Measurements from ENCODE around the gene C9orf152.
"Not testable (repeated sequence)": the region's sequence is repeated elsewhere in the genome, so short reads cannot be mapped to it uniquely, and the experiment has no call there.

C9orf152 gene

GRCh38 chr9:110214586-110215355 is 6.8 kb upstream of the C9orf152 start:
- no peak overlapping the region for H3K4me3 ChIP-seq (ENCODE audit: low read length)
- DNase-seq (ENCODE audit: low read depth): no peak
- TF ChIP-seq, protein P1, sequence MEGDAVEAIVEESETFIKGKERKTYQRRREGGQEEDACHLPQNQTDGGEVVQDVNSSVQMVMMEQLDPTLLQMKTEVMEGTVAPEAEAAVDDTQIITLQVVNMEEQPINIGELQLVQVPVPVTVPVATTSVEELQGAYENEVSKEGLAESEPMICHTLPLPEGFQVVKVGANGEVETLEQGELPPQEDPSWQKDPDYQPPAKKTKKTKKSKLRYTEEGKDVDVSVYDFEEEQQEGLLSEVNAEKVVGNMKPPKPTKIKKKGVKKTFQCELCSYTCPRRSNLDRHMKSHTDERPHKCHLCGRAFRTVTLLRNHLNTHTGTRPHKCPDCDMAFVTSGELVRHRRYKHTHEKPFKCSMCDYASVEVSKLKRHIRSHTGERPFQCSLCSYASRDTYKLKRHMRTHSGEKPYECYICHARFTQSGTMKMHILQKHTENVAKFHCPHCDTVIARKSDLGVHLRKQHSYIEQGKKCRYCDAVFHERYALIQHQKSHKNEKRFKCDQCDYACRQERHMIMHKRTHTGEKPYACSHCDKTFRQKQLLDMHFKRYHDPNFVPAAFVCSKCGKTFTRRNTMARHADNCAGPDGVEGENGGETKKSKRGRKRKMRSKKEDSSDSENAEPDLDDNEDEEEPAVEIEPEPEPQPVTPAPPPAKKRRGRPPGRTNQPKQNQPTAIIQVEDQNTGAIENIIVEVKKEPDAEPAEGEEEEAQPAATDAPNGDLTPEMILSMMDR (IDR thresholded peaks at IDR 0.05; ENCODE audit: insufficient read depth, low read depth, low read length, missing control alignments): no peak

DNA sequence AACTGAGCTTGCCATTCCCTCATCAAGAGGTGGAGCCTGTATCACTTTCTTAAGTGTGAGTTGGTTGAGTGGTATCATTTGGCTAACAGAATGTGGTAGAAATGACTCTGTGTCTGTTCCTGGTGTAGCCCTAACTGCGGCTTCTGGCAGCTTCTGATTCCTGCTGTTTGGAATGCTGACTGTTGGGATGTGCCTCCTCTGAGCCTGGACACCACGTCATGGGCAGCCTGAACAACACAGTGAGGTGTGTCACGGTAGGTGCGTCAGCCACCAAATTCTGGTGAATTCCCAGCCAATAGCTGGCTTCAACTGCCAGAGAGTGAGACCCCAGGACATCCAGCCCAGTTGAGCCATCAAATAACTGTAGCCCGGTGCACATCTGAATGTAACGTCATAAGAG is 6.1 kb upstream of the C9orf152 start:
- DNase-seq (ENCODE audit: low read depth): peak; percentile 49
- TF ChIP-seq, protein P1 (IDR thresholded peaks at IDR 0.05; ENCODE audit: insufficient read depth, low read depth, low read length, missing control alignments): no peak

GRCh38 chr9:110213413-110214044 is 5.6 kb upstream of the C9orf152 start:
- no peak overlapping the region for H3K4me3 ChIP-seq (ENCODE audit: low read length)
- peak; percentile 45 for DNase-seq (ENCODE audit: low read depth)
- TF ChIP-seq, protein P1 (IDR thresholded peaks at IDR 0.05; ENCODE audit: insufficient read depth, low read depth, low read length, missing control alignments): no peak

More for the DNA sequence above, 6.1 kb upstream of the C9orf152 start:
- H3K4me3 ChIP-seq (ENCODE audit: low read length): no peak overlapping the region

DNA sequence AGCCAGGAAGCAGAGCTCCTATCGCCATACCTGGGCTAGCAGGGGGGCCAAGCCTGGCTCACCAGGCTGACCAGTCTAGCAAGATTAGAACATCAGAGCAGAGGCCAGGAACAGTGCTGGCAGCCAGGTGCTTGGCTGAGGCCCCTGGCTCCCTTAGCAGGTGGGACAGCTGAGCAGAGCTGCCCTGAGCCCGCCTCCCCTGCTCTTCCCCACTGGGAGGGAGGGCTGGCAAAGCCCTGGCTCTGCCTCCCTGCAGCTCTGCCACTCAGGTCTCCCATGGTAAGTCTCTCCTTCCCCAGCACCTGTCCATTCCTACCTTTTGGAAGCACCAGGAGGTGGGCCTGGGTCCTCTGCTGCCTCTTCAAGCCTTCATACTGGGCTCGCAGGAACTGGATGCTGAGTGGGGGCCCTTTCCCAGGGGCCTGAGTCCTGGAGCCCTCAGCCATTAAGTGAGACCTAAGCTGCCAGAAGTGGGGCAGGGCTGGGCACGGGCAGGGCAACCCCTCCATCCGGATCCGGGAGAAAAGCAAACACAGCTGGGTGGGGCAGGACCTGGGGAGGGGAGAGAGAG is 803 bp downstream of the C9orf152 start:
- TF ChIP-seq, protein P1 (IDR thresholded peaks at IDR 0.05; ENCODE audit: insufficient read depth, low read depth, low read length, missing control alignments): no peak
- no peak for DNase-seq (ENCODE audit: low read depth)
- no peak overlapping the region for H3K4me3 ChIP-seq (ENCODE audit: low read length)

- TF ChIP-seq, protein P1 (IDR thresholded peaks at IDR 0.05; ENCODE audit: insufficient read depth, low read depth, low read length, missing control alignments): no peak
- H3K4me3 ChIP-seq (ENCODE audit: low read length): no peak overlapping the region
- no peak for DNase-seq (ENCODE audit: low read depth)
Measured at GRCh38 chr9:110206389-110206788, 1.6 kb downstream of the C9orf152 start.

GRCh38 chr9:110205612-110206011 is 2.3 kb downstream of the C9orf152 start:
- H3K4me3 ChIP-seq (ENCODE audit: low read length); DNase-seq (ENCODE audit: low read depth): not testable (repeated sequence)

DNA sequence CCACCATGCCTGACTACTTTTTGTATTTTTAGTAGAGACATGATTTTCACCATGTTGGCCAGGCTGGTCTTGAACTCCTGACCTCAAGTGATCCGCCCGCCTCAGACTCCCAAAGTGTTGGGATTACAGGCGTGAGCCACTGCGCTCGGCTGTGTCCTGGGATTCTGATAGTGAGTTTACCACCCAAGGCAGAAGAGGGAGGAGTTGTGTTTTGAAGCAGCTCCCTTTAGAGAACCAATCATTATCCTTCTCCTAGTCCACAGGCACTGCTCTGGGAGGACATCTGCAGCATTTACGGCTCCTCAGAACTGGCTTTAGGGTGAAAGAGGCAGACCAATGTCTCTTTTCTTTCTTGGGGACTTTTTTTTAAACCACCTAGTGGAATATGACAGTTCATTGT is 5.7 kb downstream of the C9orf152 start:
- TF ChIP-seq, protein P1 (IDR thresholded peaks at IDR 0.05; ENCODE audit: insufficient read depth, low read depth, low read length, missing control alignments): no peak
- no peak overlapping the region for H3K4me3 ChIP-seq (ENCODE audit: low read length)
- no peak for DNase-seq (ENCODE audit: low read depth)

All from epithelial cell of esophagus (primary cell).